Activated CD4-positive, alpha-beta memory T cell treated with anti-CD3 and anti-CD28 coated beads for 36 hours (primary cell): ENCODE measurements around the gene PID1. TPM values are rescaled to one million over a fixed set of nuclear protein-coding genes. Genes with fewer than 3 reads are reported as not detected.

Experiments used
- CTCF ChIA-PET: fragments of 350-600 bp; sonication (Branson Sonifier 250); formaldehyde crosslinking; loops from one replicate; lab custom pipeline; 2021; ENCODE audit warnings: antibody characterized with exemption, inconsistent platforms; lab: Charles Lee
- POLR2A ChIA-PET: fragments of 350-600 bp; sonication (Branson Sonifier 250); formaldehyde crosslinking; loops from one replicate; lab custom pipeline; 2021; ENCODE audit warnings: antibody characterized with exemption; lab: Charles Lee
- DNase-seq: peaks from one replicate; pipeline ENCODE4 v3.0.0-alpha.2; 2020
- H3K27ac Mint-ChIP-seq: one replicate; pipeline ENCODE4 v1.8.0; 2021; ENCODE audit warnings: mixed read lengths
- H3K27me3 Mint-ChIP-seq: one replicate; pipeline ENCODE4 v1.8.0; 2021; ENCODE audit warnings: mixed read lengths
- H3K36me3 Mint-ChIP-seq: one replicate; pipeline ENCODE4 v1.8.0; 2021; ENCODE audit warnings: mixed read lengths
- H3K4me1 Mint-ChIP-seq: one replicate; pipeline ENCODE4 v1.8.0; 2021; ENCODE audit warnings: low read depth, mixed read lengths
- H3K4me3 Mint-ChIP-seq: one replicate; pipeline ENCODE4 v1.8.0; 2021; ENCODE audit warnings: mild to moderate bottlenecking, mixed read lengths
- H3K9me3 Mint-ChIP-seq: one replicate; pipeline ENCODE4 v1.8.0; 2021; ENCODE audit warnings: mixed read lengths
- intact Hi-C: fragments of 100-400 bp; cut with micrococcal nuclease; formaldehyde crosslinking; loops from one replicate; pipeline ENCODE4 v1.15.1; 2023
- total RNA-seq, 2 experiments: library from RNA; stranded (reverse); gene quantifications; one replicate each; pipeline ENCODE4 v1.2.3, GENCODE V29; 2021

The PID1 gene
- total RNA-seq, 2 experiments from 2014 or later, result not detected

DNA sequence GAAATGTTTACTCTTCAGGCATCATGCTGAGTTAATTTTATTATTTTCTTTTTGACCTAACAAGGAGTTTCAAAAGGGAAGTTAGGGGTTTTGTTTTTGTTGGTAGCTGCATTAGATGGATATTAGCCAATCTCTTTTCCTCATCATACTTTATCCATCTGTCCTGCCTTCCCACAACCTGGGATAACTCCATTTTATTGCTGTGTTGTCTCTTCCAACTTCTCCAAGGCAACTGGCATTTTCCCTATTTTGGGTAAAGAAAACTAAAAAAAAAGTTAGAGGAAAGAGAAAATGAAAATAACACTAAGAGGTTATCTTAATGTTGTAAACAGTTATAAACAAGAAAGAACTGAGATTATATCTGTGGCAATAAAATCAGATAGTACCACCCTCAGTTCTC, 147.0 kb downstream of the PID1 start:
- Mint-ChIP-seq H3K27ac (no peak overlapping the region), H3K9me3 (peaks cover 3% of the 10 kb centered on the region), H3K4me1 (no peaks in the 10 kb centered on the region), H3K27me3 (no peaks in the 10 kb centered on the region), H3K36me3 (no peaks in the 10 kb centered on the region), H3K4me3 (no peak overlapping the region)
- POLR2A ChIA-PET, result no interaction called here
- no peak for DNase-seq
- intact Hi-C loops, result no loop called here
- CTCF ChIA-PET, result no interaction called here

- Mint-ChIP-seq H3K4me1 (no peaks in the 10 kb centered on the region), H3K27ac (no peak overlapping the region), H3K9me3 (no peaks in the 10 kb centered on the region), H3K36me3 (no peaks in the 10 kb centered on the region), H3K4me3 (no peak overlapping the region), H3K27me3 (no peaks in the 10 kb centered on the region)
- POLR2A ChIA-PET, result no interaction called here
- CTCF ChIA-PET, result no interaction called here
- no peak for DNase-seq
- intact Hi-C loops, result no loop called here
These were observed 152.2 kb downstream of the PID1 start for GRCh38 chr2:229118927-229119326.

GRCh38 chr2:229118336-229118735, 152.8 kb downstream of the PID1 start:
- CTCF ChIA-PET, result no interaction called here
- Mint-ChIP-seq H3K9me3 (no peaks in the 10 kb centered on the region), H3K4me3 (no peak overlapping the region), H3K4me1 (no peaks in the 10 kb centered on the region), H3K27me3 (no peaks in the 10 kb centered on the region), H3K27ac (no peak overlapping the region), H3K36me3 (no peaks in the 10 kb centered on the region)
- intact Hi-C loops, result no loop called here
- no peak for DNase-seq
- POLR2A ChIA-PET, result no interaction called here

GRCh38 chr2:229111744-229112143, 159.3 kb downstream of the PID1 start:
- H3K27ac Mint-ChIP-seq, result no peak overlapping the region
- DNase-seq, result no peak
- H3K27me3 Mint-ChIP-seq, result no peaks in the 10 kb centered on the region
- no peaks in the 10 kb centered on the region for H3K4me1 Mint-ChIP-seq
- no peaks in the 10 kb centered on the region for H3K36me3 Mint-ChIP-seq
- H3K9me3 Mint-ChIP-seq, result no peaks in the 10 kb centered on the region
- intact Hi-C loops, result no loop called here
- POLR2A ChIA-PET, result no interaction called here
- CTCF ChIA-PET, result no interaction called here
- no peak overlapping the region for H3K4me3 Mint-ChIP-seq

DNA sequence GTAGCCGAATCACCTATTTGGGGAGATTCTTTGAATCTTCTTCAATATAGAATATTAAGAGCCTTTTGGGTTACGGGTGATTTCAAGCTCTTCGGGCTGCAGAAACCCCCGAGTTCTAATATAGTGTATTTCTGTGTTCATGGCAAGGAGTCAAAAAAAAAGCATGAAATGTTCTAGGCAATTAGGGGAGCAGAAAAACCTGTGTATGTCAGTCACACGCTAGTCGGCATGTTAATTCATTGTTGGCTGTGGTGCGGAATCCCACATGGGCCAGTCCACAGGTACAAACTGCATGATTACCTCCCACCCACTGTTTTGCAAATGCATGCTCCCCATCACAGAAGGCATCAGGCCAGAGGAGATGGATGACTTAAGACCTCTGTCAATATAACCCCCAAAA, 161.9 kb downstream of the PID1 start:
- CTCF ChIA-PET, result no interaction called here
- POLR2A ChIA-PET, result no interaction called here
- Mint-ChIP-seq H3K27me3 (no peaks in the 10 kb centered on the region), H3K4me3 (no peak overlapping the region), H3K27ac (no peak overlapping the region), H3K9me3 (no peaks in the 10 kb centered on the region), H3K4me1 (no peaks in the 10 kb centered on the region), H3K36me3 (no peaks in the 10 kb centered on the region)
- intact Hi-C loops, result no loop called here
- no peak for DNase-seq

DNA sequence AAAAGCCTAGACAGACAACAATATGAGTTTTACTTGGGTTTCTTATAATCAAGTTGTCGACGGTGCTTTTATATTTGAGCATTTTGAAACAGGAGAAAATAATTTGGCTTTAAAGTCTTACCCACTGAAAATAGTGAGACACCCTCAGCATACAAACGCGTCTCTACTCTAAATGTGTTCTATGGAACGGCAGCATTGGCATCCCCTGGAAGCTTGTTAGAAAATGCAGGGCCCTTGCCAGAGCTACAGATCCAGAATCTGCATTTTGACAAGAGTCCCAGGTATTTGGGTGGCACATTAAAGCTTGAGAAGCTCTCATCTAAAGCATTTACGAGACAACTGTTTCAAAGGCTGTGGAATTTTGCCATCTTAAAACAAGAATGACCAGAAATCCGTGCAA, 163.5 kb downstream of the PID1 start:
- Mint-ChIP-seq H3K36me3 (no peaks in the 10 kb centered on the region), H3K9me3 (no peaks in the 10 kb centered on the region), H3K27ac (no peak overlapping the region), H3K4me1 (no peaks in the 10 kb centered on the region), H3K4me3 (no peak overlapping the region), H3K27me3 (no peaks in the 10 kb centered on the region)
- no peak for DNase-seq
- ChIA-PET POLR2A (interaction anchor here (0.5 kb wide), 1 partner anchor 655 kb away, joined by 5 read pairs; no protein-coding TSS in a partner anchor), CTCF (no interaction called here)
- intact Hi-C loops, result no loop called here

DNA sequence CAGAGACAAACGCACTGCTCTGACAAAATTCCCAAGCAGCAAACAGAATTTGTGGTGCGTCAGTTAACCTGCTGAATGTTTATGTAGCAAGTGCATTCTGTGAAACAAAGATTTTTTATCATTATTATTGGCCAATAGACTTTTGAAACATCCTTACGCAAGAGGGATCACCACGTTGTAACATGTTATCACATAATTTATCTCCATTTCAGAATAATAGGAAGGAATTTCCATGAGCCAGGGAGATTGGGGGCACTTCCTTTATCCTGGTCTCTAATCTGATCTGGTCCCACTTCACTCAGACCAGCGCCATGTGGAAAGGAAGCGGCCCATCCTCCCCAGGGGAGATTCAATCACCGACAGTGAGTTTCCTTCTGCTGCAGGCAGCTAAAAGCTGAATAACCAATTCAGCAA, 166.1 kb downstream of the PID1 start:
- Mint-ChIP-seq H3K9me3 (no peaks in the 10 kb centered on the region), H3K36me3 (no peaks in the 10 kb centered on the region), H3K27me3 (no peaks in the 10 kb centered on the region), H3K4me1 (no peaks in the 10 kb centered on the region), H3K4me3 (no peak overlapping the region), H3K27ac (no peak overlapping the region)
- no peak for DNase-seq
- intact Hi-C loops, result no loop called here
- ChIA-PET CTCF (no interaction called here), POLR2A (no interaction called here)

DNA sequence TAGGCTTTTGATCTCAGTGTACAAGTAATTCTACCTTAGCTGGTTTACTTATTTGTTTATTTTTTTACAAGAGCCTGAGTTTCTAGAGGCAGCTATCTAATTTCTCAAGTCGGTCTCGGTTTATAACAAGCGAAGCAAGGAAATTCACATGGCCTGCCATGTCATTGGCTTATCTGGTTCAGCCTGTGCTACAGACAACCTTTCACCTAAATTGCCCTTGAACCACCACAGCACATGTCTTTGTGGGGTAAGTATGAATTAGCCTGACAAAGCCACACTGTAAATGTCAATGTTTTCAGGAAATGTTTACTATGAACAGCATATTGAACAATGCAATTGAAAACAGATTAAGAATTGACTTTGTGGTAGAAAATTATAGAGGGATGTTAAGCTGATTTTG, 167.1 kb downstream of the PID1 start:
- Mint-ChIP-seq H3K27ac (no peak overlapping the region), H3K9me3 (no peaks in the 10 kb centered on the region), H3K4me1 (no peaks in the 10 kb centered on the region), H3K4me3 (no peak overlapping the region), H3K36me3 (no peaks in the 10 kb centered on the region), H3K27me3 (no peaks in the 10 kb centered on the region)
- ChIA-PET CTCF (no interaction called here), POLR2A (no interaction called here)
- DNase-seq, result no peak
- intact Hi-C loops, result no loop called here

- Mint-ChIP-seq H3K36me3 (no peaks in the 10 kb centered on the region), H3K27ac (no peak overlapping the region), H3K4me1 (no peaks in the 10 kb centered on the region), H3K9me3 (no peaks in the 10 kb centered on the region), H3K27me3 (no peaks in the 10 kb centered on the region), H3K4me3 (no peak overlapping the region)
- ChIA-PET POLR2A (no interaction called here), CTCF (no interaction called here)
- intact Hi-C loops, result no loop called here
- DNase-seq, result no peak
These were observed 169.8 kb downstream of the PID1 start for GRCh38 chr2:229101314-229101713.

GRCh38 chr2:229099231-229099630, 171.9 kb downstream of the PID1 start:
- Mint-ChIP-seq H3K4me1 (no peaks in the 10 kb centered on the region), H3K27ac (no peak overlapping the region), H3K4me3 (no peak overlapping the region), H3K9me3 (no peaks in the 10 kb centered on the region), H3K36me3 (no peaks in the 10 kb centered on the region), H3K27me3 (no peaks in the 10 kb centered on the region)
- CTCF ChIA-PET, result no interaction called here
- POLR2A ChIA-PET, result no interaction called here
- DNase-seq, result no peak
- intact Hi-C loops, result no loop called here

DNA sequence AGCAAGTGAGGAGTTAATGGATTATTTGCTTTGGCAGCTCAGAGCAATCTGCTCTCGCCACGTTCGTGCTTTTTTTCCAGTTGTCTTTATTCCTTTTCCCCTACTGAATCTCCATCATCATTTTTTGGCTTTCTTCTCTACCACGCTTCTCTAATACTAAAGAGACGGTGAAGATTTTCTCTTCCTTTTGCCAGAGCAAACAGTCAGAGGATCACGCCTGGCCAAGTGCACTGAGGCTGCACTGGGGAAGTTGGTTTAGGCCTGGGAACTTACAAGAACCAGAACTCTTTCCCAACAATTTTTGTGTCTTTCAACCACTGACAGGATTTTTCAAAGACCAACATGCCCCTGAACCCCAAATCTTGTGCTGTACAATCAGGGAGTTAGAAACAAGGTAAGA, 172.3 kb downstream of the PID1 start:
- no peaks in the 10 kb centered on the region for H3K4me1 Mint-ChIP-seq

DNA sequence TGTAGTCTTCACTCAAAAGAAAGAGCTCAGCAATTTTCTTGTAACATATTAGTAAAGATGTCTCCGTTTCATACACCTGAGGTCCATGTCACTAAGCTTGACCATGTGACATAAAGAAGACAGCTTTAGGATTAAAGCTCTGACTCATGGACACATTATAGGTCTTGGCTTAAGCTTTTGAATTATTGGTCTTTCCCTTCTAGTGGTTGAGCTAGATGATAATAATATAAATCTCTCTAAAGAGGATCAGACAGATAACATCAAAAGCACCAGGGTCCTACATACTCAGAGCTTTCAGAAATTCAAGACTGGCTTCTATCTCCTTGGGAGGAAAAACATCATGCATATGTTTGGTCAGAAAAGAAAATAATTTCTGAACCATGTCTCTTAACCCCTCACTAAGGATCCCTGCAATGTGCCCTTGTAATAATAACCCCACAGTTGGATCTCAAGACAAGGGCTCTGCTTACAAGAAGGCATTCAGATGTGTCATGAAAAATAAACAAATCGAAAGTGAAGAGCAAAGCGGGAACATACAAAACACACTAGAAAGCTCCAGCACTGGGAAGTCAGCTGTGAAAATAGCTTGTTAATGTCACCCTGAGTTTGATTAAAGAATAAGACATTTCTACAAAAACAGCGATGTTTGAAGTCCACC, 174.5 kb downstream of the PID1 start:
- no peaks in the 10 kb centered on the region for H3K27me3 Mint-ChIP-seq
- DNase-seq, result no peak
- no peak overlapping the region for H3K27ac Mint-ChIP-seq
- ChIA-PET POLR2A (no interaction called here), CTCF (no interaction called here)
- no peak overlapping the region for H3K4me3 Mint-ChIP-seq
- intact Hi-C loops, result no loop called here
- no peaks in the 10 kb centered on the region for H3K36me3 Mint-ChIP-seq
- H3K4me1 Mint-ChIP-seq, result no peaks in the 10 kb centered on the region
- no peaks in the 10 kb centered on the region for H3K9me3 Mint-ChIP-seq

More for the DNA sequence above, 172.3 kb downstream of the PID1 start:
- no peak for DNase-seq
- intact Hi-C loops, result no loop called here
- no peak overlapping the region for H3K4me3 Mint-ChIP-seq
- no peak overlapping the region for H3K27ac Mint-ChIP-seq
- ChIA-PET CTCF (no interaction called here), POLR2A (no interaction called here)
- H3K27me3 Mint-ChIP-seq, result no peaks in the 10 kb centered on the region
- no peaks in the 10 kb centered on the region for H3K36me3 Mint-ChIP-seq
- H3K9me3 Mint-ChIP-seq, result no peaks in the 10 kb centered on the region

GRCh38 chr2:229095472-229095871, 175.6 kb downstream of the PID1 start:
- H3K27ac Mint-ChIP-seq, result no peak overlapping the region
- H3K4me1 Mint-ChIP-seq, result no peaks in the 10 kb centered on the region
- no peaks in the 10 kb centered on the region for H3K9me3 Mint-ChIP-seq
- H3K36me3 Mint-ChIP-seq, result no peaks in the 10 kb centered on the region
- H3K27me3 Mint-ChIP-seq, result no peaks in the 10 kb centered on the region
- intact Hi-C loops, result no loop called here
- DNase-seq, result no peak
- ChIA-PET POLR2A (no interaction called here), CTCF (no interaction called here)
- no peak overlapping the region for H3K4me3 Mint-ChIP-seq
